ENCODE results near the gene USE1.

- TF ChIP-seq, protein P1, sequence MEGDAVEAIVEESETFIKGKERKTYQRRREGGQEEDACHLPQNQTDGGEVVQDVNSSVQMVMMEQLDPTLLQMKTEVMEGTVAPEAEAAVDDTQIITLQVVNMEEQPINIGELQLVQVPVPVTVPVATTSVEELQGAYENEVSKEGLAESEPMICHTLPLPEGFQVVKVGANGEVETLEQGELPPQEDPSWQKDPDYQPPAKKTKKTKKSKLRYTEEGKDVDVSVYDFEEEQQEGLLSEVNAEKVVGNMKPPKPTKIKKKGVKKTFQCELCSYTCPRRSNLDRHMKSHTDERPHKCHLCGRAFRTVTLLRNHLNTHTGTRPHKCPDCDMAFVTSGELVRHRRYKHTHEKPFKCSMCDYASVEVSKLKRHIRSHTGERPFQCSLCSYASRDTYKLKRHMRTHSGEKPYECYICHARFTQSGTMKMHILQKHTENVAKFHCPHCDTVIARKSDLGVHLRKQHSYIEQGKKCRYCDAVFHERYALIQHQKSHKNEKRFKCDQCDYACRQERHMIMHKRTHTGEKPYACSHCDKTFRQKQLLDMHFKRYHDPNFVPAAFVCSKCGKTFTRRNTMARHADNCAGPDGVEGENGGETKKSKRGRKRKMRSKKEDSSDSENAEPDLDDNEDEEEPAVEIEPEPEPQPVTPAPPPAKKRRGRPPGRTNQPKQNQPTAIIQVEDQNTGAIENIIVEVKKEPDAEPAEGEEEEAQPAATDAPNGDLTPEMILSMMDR (IDR thresholded peaks at IDR 0.05): no peak
- TF ChIP-seq POLR2A (IDR thresholded peaks at IDR 0.05): no peak
These were observed 5.1 kb downstream of the USE1 start for GRCh38 chr19:17220207-17220758.
